ENCODE results near the gene AXIN2. TPM values are rescaled to one million over a fixed set of nuclear protein-coding genes. Genes with fewer than 3 reads are reported as not detected.

The AXIN2 gene
- total RNA-seq, 1 donor from 2014 or later, result 17.9 TPM

DNA sequence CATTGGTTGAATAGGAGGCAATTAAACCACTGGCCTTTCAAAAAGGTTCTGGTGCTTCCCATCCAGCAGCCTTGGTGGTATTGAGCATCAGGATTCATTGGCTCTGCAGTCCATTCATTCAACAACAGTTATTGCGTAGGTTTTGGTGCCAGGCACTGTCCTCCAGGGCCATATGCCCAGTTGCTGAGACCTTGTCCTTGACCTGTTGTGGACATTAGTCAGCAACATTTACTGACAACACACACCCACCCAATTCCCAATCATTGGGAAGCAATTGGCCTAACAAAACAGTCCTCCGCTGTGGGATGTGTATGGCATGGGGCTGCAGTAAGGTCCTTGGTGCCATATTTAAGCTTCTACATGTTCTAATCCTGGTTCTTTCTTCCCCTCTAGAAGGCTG is 82.2 kb downstream of the AXIN2 start:
- H3K27me3 ChIP-seq, result no peaks in the 10 kb centered on the region
- H3K4me1 ChIP-seq, result no peaks in the 10 kb centered on the region
- no peak overlapping the region for H3K27ac ChIP-seq
- no peaks in the 10 kb centered on the region for H3K9me3 ChIP-seq
- intact Hi-C loops (cut with DNase I), result no loop called here
- H3K36me3 ChIP-seq, result no peaks in the 10 kb centered on the region
- no peak overlapping the region for H3K4me3 ChIP-seq
- DNase-seq (ENCODE audit: extremely low spot score in 2 of 2), result no peak
- TF ChIP-seq, protein P1, sequence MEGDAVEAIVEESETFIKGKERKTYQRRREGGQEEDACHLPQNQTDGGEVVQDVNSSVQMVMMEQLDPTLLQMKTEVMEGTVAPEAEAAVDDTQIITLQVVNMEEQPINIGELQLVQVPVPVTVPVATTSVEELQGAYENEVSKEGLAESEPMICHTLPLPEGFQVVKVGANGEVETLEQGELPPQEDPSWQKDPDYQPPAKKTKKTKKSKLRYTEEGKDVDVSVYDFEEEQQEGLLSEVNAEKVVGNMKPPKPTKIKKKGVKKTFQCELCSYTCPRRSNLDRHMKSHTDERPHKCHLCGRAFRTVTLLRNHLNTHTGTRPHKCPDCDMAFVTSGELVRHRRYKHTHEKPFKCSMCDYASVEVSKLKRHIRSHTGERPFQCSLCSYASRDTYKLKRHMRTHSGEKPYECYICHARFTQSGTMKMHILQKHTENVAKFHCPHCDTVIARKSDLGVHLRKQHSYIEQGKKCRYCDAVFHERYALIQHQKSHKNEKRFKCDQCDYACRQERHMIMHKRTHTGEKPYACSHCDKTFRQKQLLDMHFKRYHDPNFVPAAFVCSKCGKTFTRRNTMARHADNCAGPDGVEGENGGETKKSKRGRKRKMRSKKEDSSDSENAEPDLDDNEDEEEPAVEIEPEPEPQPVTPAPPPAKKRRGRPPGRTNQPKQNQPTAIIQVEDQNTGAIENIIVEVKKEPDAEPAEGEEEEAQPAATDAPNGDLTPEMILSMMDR (IDR thresholded peaks at IDR 0.05), result no peak
- no peak for TF ChIP-seq POLR2A (IDR thresholded peaks at IDR 0.05)
- no peak for TF ChIP-seq POLR2AphosphoS5 (IDR thresholded peaks at IDR 0.05; ENCODE audit: insufficient read depth in 1 of 2, low read depth in 1 of 2)

Measured in vagina (tissue), 2 donors.